ENCODE results near the gene HSPBAP1.
A peak's percentile ranks its signal among the peaks of the same experiment; 100 is the strongest.

Gene HSPBAP1

GRCh38 chr3:122824465-122825381, 31.1 kb upstream of the HSPBAP1 start:
- H3K4me1 Mint-ChIP-seq: peaks cover 6% of the 10 kb centered on the region
- no peak for DNase-seq
- no peaks in the 10 kb centered on the region for H3K27me3 Mint-ChIP-seq (ENCODE audit: low read depth, poor library complexity)
- H3K27ac Mint-ChIP-seq: no peak overlapping the region
- peaks cover 38% of the 10 kb centered on the region for H3K36me3 Mint-ChIP-seq (ENCODE audit: low read depth)
- no peaks in the 10 kb centered on the region for H3K9me3 Mint-ChIP-seq
- no peak for TF ChIP-seq CTCF (IDR thresholded peaks at IDR 0.05)
- no peak overlapping the region for H3K4me3 Mint-ChIP-seq

- TF ChIP-seq CTCF (IDR thresholded peaks at IDR 0.05): no peak
- no peaks in the 10 kb centered on the region for H3K9me3 Mint-ChIP-seq
Observed at GRCh38 chr3:122816587-122816986, 23.0 kb upstream of the HSPBAP1 start.

GRCh38 chr3:122810734-122811133, 17.1 kb upstream of the HSPBAP1 start:
- Mint-ChIP-seq H3K4me3 (no peak overlapping the region), H3K9me3 (no peaks in the 10 kb centered on the region), H3K27me3 (ENCODE audit: low read depth, poor library complexity) (no peaks in the 10 kb centered on the region), H3K4me1 (no peaks in the 10 kb centered on the region), H3K27ac (no peak overlapping the region), H3K36me3 (ENCODE audit: low read depth) (peaks cover 39% of the 10 kb centered on the region)
- DNase-seq: no peak
- no peak for TF ChIP-seq CTCF (IDR thresholded peaks at IDR 0.05)

More at GRCh38 chr3:122816587-122816986, 23.0 kb upstream of the HSPBAP1 start:
- no peak overlapping the region for H3K27ac Mint-ChIP-seq
- no peaks in the 10 kb centered on the region for H3K27me3 Mint-ChIP-seq (ENCODE audit: low read depth, poor library complexity)
- no peaks in the 10 kb centered on the region for H3K4me1 Mint-ChIP-seq
- no peak overlapping the region for H3K4me3 Mint-ChIP-seq
- DNase-seq: no peak
- H3K36me3 Mint-ChIP-seq (ENCODE audit: low read depth): peaks cover 38% of the 10 kb centered on the region

- Mint-ChIP-seq H3K9me3 (no peaks in the 10 kb centered on the region), H3K36me3 (ENCODE audit: low read depth) (peaks cover 39% of the 10 kb centered on the region), H3K4me1 (no peaks in the 10 kb centered on the region), H3K27me3 (ENCODE audit: low read depth, poor library complexity) (no peaks in the 10 kb centered on the region), H3K4me3 (no peak overlapping the region), H3K27ac (peak overlapping the region; percentile 59)
- TF ChIP-seq CTCF (IDR thresholded peaks at IDR 0.05): no peak
- DNase-seq: no peak
Observed at GRCh38 chr3:122803977-122804376, 10.3 kb upstream of the HSPBAP1 start.

GRCh38 chr3:122802323-122802722, 8.7 kb upstream of the HSPBAP1 start:
- Mint-ChIP-seq H3K4me1 (no peaks in the 10 kb centered on the region), H3K27me3 (ENCODE audit: low read depth, poor library complexity) (no peaks in the 10 kb centered on the region), H3K36me3 (ENCODE audit: low read depth) (peaks cover 25% of the 10 kb centered on the region), H3K4me3 (no peak overlapping the region), H3K27ac (peak overlapping the region; percentile 18), H3K9me3 (no peaks in the 10 kb centered on the region)
- TF ChIP-seq CTCF (IDR thresholded peaks at IDR 0.05): no peak
- DNase-seq: no peak
